Measurements from ENCODE around the gene NDUFV2. TPM values are rescaled to one million over a fixed set of nuclear protein-coding genes. Genes with fewer than 3 reads are reported as not detected.

NDUFV2 gene
- total RNA-seq, 1 experiment from 2014 or later, result 194 TPM

GRCh38 chr18:9177466-9177865 lies 75.0 kb downstream of the NDUFV2 start:
- H2AFZ ChIP-seq (ENCODE audit: low read depth, low read length, poor library complexity, severe bottlenecking), result no peak overlapping the region
- no peaks in the 10 kb centered on the region for H3K9me3 ChIP-seq (ENCODE audit: control insufficient read depth in 1 of 2, insufficient read depth in 1 of 2, low read depth in 1 of 2, low read length in 2 of 2)
- H3K27me3 ChIP-seq (ENCODE audit: insufficient read depth, low read length), result no peaks in the 10 kb centered on the region
- H3K36me3 ChIP-seq (ENCODE audit: control insufficient read depth in 1 of 2, insufficient read depth in 2 of 2, low read length in 2 of 2), result no peaks in the 10 kb centered on the region
- no peaks in the 10 kb centered on the region for H3K4me1 ChIP-seq (ENCODE audit: control insufficient read depth in 1 of 2, insufficient read depth in 2 of 2, low read length in 2 of 2)
- H3K4me3 ChIP-seq (replicated peaks in 1 of 2; ENCODE audit: low read depth in 1 of 2, low read length in 2 of 2), result no peak overlapping the region
- no TSS peak for BruUV-seq (replicated peaks)
- TF ChIP-seq FOSL1 (IDR thresholded peaks at IDR 0.05; ENCODE audit: low read depth) (no peak), SIN3A (IDR thresholded peaks at IDR 0.05; ENCODE audit: low read depth) (no peak), ATF3 (IDR thresholded peaks at IDR 0.05) (no peak), ZFX (IDR thresholded peaks at IDR 0.05) (no peak), EZH2 (IDR thresholded peaks at IDR 0.05) (no peak), YY1 (IDR thresholded peaks at IDR 0.05; ENCODE audit: extremely low read depth, insufficient replicate concordance, low read depth, low read length) (no peak), REST (IDR thresholded peaks at IDR 0.05; ENCODE audit: low read depth) (no peak), TCF7L2 (IDR thresholded peaks at IDR 0.05; ENCODE audit: borderline replicate concordance, extremely low read depth, insufficient read depth, insufficient read length) (no peak), POLR2AphosphoS5 (IDR thresholded peaks at IDR 0.05; ENCODE audit: low read depth, low read length) (no peak), MAX (IDR thresholded peaks at IDR 0.05) (no peak), ELF1 (IDR thresholded peaks at IDR 0.05; ENCODE audit: borderline replicate concordance, low read depth) (no peak), RAD21 (IDR thresholded peaks at IDR 0.05; ENCODE audit: low read depth) (no peak), POLR2A (IDR thresholded peaks at IDR 0.05; ENCODE audit: borderline replicate concordance, extremely low read depth, insufficient read depth, insufficient read length) (no peak), ZNF274 (IDR thresholded peaks at IDR 0.05; ENCODE audit: low read depth, low read length) (no peak), CTCF (IDR thresholded peaks at IDR 0.05 in 2 of 3, conservative IDR thresholded peaks at IDR 0.05 in 1 of 3; ENCODE audit: borderline replicate concordance in 1 of 3, insufficient read depth in 1 of 3, low read depth in 2 of 3, low read length in 2 of 3) (no peak), SRF (IDR thresholded peaks at IDR 0.05; ENCODE audit: low read depth) (no peak), JUND (IDR thresholded peaks at IDR 0.05) (no peak)
- H3K9me2 ChIP-seq (ENCODE audit: insufficient read depth), result no peaks in the 10 kb centered on the region
- RAD21 ChIA-PET (ENCODE audit: low non-redundant PET in 1 of 2, low total read pairs in 2 of 2, uncharacterized antibody in 2 of 2, unreplicated experiment in 2 of 2), result no interaction called here
- no peak overlapping the region for H3K27ac ChIP-seq (ENCODE audit: low read depth, low read length)
- peaks cover 35% of the 10 kb centered on the region for H3K79me2 ChIP-seq (ENCODE audit: insufficient read depth, low read length)
- DNase-seq (ENCODE audit: low read depth, low spot score) (no peak), ATAC-seq (no peak)
- H3K4me2 ChIP-seq (ENCODE audit: low read length), result no peak overlapping the region
- CTCF ChIA-PET, result no interaction called here
- H3K9ac ChIP-seq (ENCODE audit: low read length), result no peak overlapping the region
- POLR2A ChIA-PET, result no interaction called here
- intact Hi-C loops (cut with micrococcal nuclease), result no loop called here
- H4K20me1 ChIP-seq (ENCODE audit: insufficient read depth), result no peaks in the 10 kb centered on the region
